DND-41 (cell line): ENCODE data around the gene GP1BA.

Experiments used
- EZH2 ChIP-seq: IDR thresholded peaks from 3 replicates; pipeline ENCODE4 v1.6.1; 2012; ENCODE audit warnings: borderline replicate concordance, low read depth, mild to moderate bottlenecking, moderate library complexity, low read length, inconsistent platforms; ENCODE audit not compliant: severe bottlenecking
- TF ChIP-seq, protein P1 (sequence below): IDR thresholded peaks from 2 replicates; pipeline ENCODE4 v1.5.1; 2012; ENCODE audit warnings: borderline replicate concordance, low read length, moderate library complexity, mild to moderate bottlenecking; ENCODE audit not compliant: poor library complexity, severe bottlenecking; ENCODE audit errors: extremely low read depth

DNA sequence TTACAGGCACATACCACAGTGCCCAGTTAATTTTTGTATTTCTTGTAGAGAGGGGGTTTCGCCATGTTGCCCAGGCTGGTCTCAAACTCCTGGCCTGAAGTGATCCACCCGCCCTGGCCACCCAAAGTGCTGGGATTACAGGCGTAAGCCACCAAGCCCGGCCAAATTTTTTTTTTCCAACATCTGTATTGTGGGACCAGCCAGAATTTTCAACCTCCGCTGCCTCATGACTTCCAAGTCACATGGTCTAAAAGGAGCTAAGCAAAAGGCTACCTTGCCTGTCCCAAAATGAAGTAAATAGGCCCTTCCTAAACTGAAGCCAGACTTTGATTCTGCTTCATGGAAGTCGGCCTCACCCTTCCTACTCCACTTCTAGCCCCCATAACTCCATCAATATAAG, 39.7 kb downstream of the GP1BA start:
- TF ChIP-seq, protein P1, sequence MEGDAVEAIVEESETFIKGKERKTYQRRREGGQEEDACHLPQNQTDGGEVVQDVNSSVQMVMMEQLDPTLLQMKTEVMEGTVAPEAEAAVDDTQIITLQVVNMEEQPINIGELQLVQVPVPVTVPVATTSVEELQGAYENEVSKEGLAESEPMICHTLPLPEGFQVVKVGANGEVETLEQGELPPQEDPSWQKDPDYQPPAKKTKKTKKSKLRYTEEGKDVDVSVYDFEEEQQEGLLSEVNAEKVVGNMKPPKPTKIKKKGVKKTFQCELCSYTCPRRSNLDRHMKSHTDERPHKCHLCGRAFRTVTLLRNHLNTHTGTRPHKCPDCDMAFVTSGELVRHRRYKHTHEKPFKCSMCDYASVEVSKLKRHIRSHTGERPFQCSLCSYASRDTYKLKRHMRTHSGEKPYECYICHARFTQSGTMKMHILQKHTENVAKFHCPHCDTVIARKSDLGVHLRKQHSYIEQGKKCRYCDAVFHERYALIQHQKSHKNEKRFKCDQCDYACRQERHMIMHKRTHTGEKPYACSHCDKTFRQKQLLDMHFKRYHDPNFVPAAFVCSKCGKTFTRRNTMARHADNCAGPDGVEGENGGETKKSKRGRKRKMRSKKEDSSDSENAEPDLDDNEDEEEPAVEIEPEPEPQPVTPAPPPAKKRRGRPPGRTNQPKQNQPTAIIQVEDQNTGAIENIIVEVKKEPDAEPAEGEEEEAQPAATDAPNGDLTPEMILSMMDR, result no peak
- TF ChIP-seq EZH2, result no peak
